WTC11 (cell line): ENCODE data around the gene PDZK1. TPM values are rescaled to one million over a fixed set of nuclear protein-coding genes. Genes with fewer than 3 reads are reported as not detected.

Experiments used
- ATAC-seq: fragments of 200-7000 bp; cut with Tn5 transposase; 2 replicates; pipeline ENCODE4 v1.10.0; 2021; ENCODE audit warnings: mild to moderate bottlenecking, moderate library complexity
- CTCF ChIA-PET: fragments of 300-600 bp; sonication (Branson Sonifier 250); formaldehyde crosslinking; loops from one replicate; lab custom pipeline; 2021; ENCODE audit warnings: antibody characterized with exemption; lab: Charles Lee
- POLR2A ChIA-PET: fragments of 350-600 bp; sonication (Branson Sonifier 250); formaldehyde crosslinking; loops from one replicate; lab custom pipeline; 2021; ENCODE audit warnings: antibody characterized with exemption; lab: Charles Lee
- DNase-seq: peaks from one replicate; pipeline ENCODE4 v3.0.0; 2021; ENCODE audit warnings: low spot score
- H3K27ac Mint-ChIP-seq: 2 replicates; pipeline ENCODE4 v1.8.0; 2021; ENCODE audit warnings: mixed read lengths
- H3K27me3 Mint-ChIP-seq: 2 replicates; pipeline ENCODE4 v1.8.0; 2021; ENCODE audit warnings: low read depth, mild to moderate bottlenecking, moderate library complexity, mixed read lengths
- H3K36me3 Mint-ChIP-seq: 2 replicates; pipeline ENCODE4 v1.8.0; 2021; ENCODE audit warnings: mixed read lengths
- H3K4me1 Mint-ChIP-seq: 2 replicates; pipeline ENCODE4 v1.8.0; 2022; ENCODE audit warnings: mixed read lengths
- H3K4me3 Mint-ChIP-seq: 2 replicates; pipeline ENCODE4 v1.8.0; 2021; ENCODE audit warnings: mild to moderate bottlenecking, moderate library complexity, mixed read lengths
- H3K9me3 Mint-ChIP-seq: 2 replicates; pipeline ENCODE4 v1.8.0; 2021; ENCODE audit warnings: mixed read lengths
- AFF4 ChIP-seq: sonication (generic); formaldehyde crosslinking; IDR thresholded peaks from 2 replicates; pipeline ENCODE4 v1.8.1; 2023; ENCODE audit warnings: mild to moderate bottlenecking, missing genetic modification reagents, borderline replicate concordance
- AR ChIP-seq: fragments of 250-450 bp; sonication (Bioruptor Pico); IDR thresholded peaks from 2 replicates; pipeline ENCODE4 v1.9.0; 2021; ENCODE audit warnings: mild to moderate bottlenecking
- ARID4B ChIP-seq: sonication (generic); formaldehyde crosslinking; IDR thresholded peaks from 2 replicates; pipeline ENCODE4 v1.8.0; 2023; ENCODE audit warnings: missing genetic modification reagents, mild to moderate bottlenecking, borderline replicate concordance
- E2F5 ChIP-seq: sonication (generic); formaldehyde crosslinking; IDR thresholded peaks from 2 replicates; pipeline ENCODE4 v1.8.1; 2022; ENCODE audit warnings: mild to moderate bottlenecking, moderate library complexity, missing genetic modification reagents
- ELF4 ChIP-seq: sonication (generic); formaldehyde crosslinking; IDR thresholded peaks from 2 replicates; pipeline ENCODE4 v1.8.1; 2022; ENCODE audit warnings: low read depth, mild to moderate bottlenecking, moderate library complexity, missing genetic modification reagents
- EMX1 ChIP-seq: fragments of 250-450 bp; sonication (Bioruptor Pico); IDR thresholded peaks from 2 replicates; pipeline ENCODE4 v1.8.0; 2021; ENCODE audit warnings: mild to moderate bottlenecking
- JUN ChIP-seq: sonication (generic); formaldehyde crosslinking; IDR thresholded peaks from 2 replicates; pipeline ENCODE4 v1.8.0; 2023; ENCODE audit warnings: mild to moderate bottlenecking, missing genetic modification reagents
- MYBL2 ChIP-seq: sonication (generic); formaldehyde crosslinking; IDR thresholded peaks from 2 replicates; pipeline ENCODE4 v1.8.1; 2023; ENCODE audit warnings: mild to moderate bottlenecking, moderate library complexity, missing genetic modification reagents
- NR3C1 ChIP-seq: sonication (generic); formaldehyde crosslinking; conservative IDR thresholded peaks from 2 replicates; pipeline ENCODE4 v1.8.1; 2023; ENCODE audit warnings: low read depth, mild to moderate bottlenecking, missing genetic modification reagents
- OVOL2 ChIP-seq: fragments of 250-450 bp; sonication (Bioruptor Pico); IDR thresholded peaks from 2 replicates; pipeline ENCODE4 v1.9.0; 2021; ENCODE audit warnings: mild to moderate bottlenecking, borderline replicate concordance
- PRRX2 ChIP-seq: fragments of 250-450 bp; sonication (Bioruptor Pico); IDR thresholded peaks from 2 replicates; pipeline ENCODE4 v1.8.0; 2021; ENCODE audit warnings: mild to moderate bottlenecking
- RELA ChIP-seq: sonication (generic); formaldehyde crosslinking; IDR thresholded peaks from 2 replicates; pipeline ENCODE4 v1.8.1; 2022; ENCODE audit warnings: missing genetic modification reagents, mild to moderate bottlenecking, borderline replicate concordance
- SP1 ChIP-seq: sonication (generic); formaldehyde crosslinking; conservative IDR thresholded peaks from 2 replicates; pipeline ENCODE4 v1.8.1; 2022; ENCODE audit warnings: missing genetic modification reagents
- TEAD4 ChIP-seq: sonication (generic); formaldehyde crosslinking; IDR thresholded peaks from 2 replicates; pipeline ENCODE4 v1.8.0; 2022; ENCODE audit warnings: mild to moderate bottlenecking, missing genetic modification reagents
- ZBTB21 ChIP-seq: sonication (generic); formaldehyde crosslinking; IDR thresholded peaks from 2 replicates; pipeline ENCODE4 v1.8.1; 2023; ENCODE audit warnings: mild to moderate bottlenecking, missing genetic modification reagents, borderline replicate concordance
- ZNF532 ChIP-seq: fragments of 250-450 bp; sonication (Bioruptor Pico); IDR thresholded peaks from 2 replicates; pipeline ENCODE4 v1.9.0; 2021; ENCODE audit warnings: mild to moderate bottlenecking, borderline replicate concordance
- total RNA-seq: library from RNA; stranded (reverse); gene quantifications from 3 replicates; pipeline ENCODE4 v1.2.3, GENCODE V29; 2021

The PDZK1 gene
- total RNA-seq, 1 experiment from 2014 or later = 0.77 TPM

GRCh38 chr1:145688924-145689323 is 18.2 kb downstream of the PDZK1 start:
- DNase-seq (no peak), ATAC-seq (no peak)
- Mint-ChIP-seq H3K27ac (no peak overlapping the region), H3K27me3 (peaks cover 2% of the 10 kb centered on the region; the same call in 1 of the 2 replicates), H3K36me3 (no peaks in the 10 kb centered on the region), H3K4me1 (peaks cover 6% of the 10 kb centered on the region; the same call in 1 of the 2 replicates), H3K9me3 (0 out of 2 replicates have a peak, but pooled peaks cover 4% of the 10 kb centered on the region), H3K4me3 (no peak overlapping the region)
- no peak for TF ChIP-seq JUN
- TF ChIP-seq ZBTB21 (CRISPR knock-in tag) = no peak
- TF ChIP-seq MYBL2 (CRISPR knock-in tag) = no peak
- no peak for TF ChIP-seq TEAD4 (CRISPR knock-in tag)
- TF ChIP-seq OVOL2 (CRISPR knock-in tag) = no peak
- TF ChIP-seq PRRX2 (CRISPR knock-in tag) = no peak
- TF ChIP-seq ELF4 = no peak
- no peak for TF ChIP-seq AR
- TF ChIP-seq SP1 (CRISPR knock-in tag) = no peak
- TF ChIP-seq AFF4 (CRISPR knock-in tag) = no peak
- TF ChIP-seq E2F5 = no peak
- TF ChIP-seq ARID4B (CRISPR knock-in tag) = no peak
- TF ChIP-seq ZNF532 (CRISPR knock-in tag) = no peak
- TF ChIP-seq EMX1 (CRISPR knock-in tag) = no peak
- no peak for TF ChIP-seq RELA
- TF ChIP-seq NR3C1 (CRISPR knock-in tag) = no peak
- ChIA-PET POLR2A (no interaction called here), CTCF (interaction anchor here (0.8 kb wide), 1 partner anchor 32 kb away, joined by 3 read pairs; no protein-coding TSS in a partner anchor)
